ENCODE data around the gene NFIC.
A peak's percentile ranks its signal among the peaks of the same experiment; 100 is the strongest.

Gene NFIC

GRCh38 chr19:3471954-3472655 lies 105.7 kb downstream of the NFIC start:
- DNase-seq = peak; percentile 53

GRCh38 chr19:3474010-3474409 lies 107.6 kb downstream of the NFIC start:
- no peak for DNase-seq

- DNase-seq = no peak
Observed at GRCh38 chr19:3474614-3475013, 108.2 kb downstream of the NFIC start.

- no peak for DNase-seq
Observed at GRCh38 chr19:3475449-3475848, 109.1 kb downstream of the NFIC start.

GRCh38 chr19:3476830-3477229 lies 110.4 kb downstream of the NFIC start:
- no peak for DNase-seq

- no peak for DNase-seq
Observed at GRCh38 chr19:3477506-3477905, 111.1 kb downstream of the NFIC start.

GRCh38 chr19:3477951-3478350 lies 111.6 kb downstream of the NFIC start:
- DNase-seq = no peak

GRCh38 chr19:3478409-3479176 lies 112.2 kb downstream of the NFIC start:
- DNase-seq = no peak

GRCh38 chr19:3479177-3479833 lies 112.9 kb downstream of the NFIC start:
- DNase-seq = no peak

GRCh38 chr19:3479834-3480215 lies 113.4 kb downstream of the NFIC start:
- DNase-seq = no peak

- no peak for DNase-seq
Observed at GRCh38 chr19:3480383-3481091, 114.2 kb downstream of the NFIC start, which contains the start of gene SMIM24. TSS of gene SMIM24 (minus strand) at chr19:3480525. CDS start at chr19:3480463, 62 bp downstream.

- DNase-seq = no peak
Observed at GRCh38 chr19:3481241-3482090, 115.1 kb downstream of the NFIC start.

GRCh38 chr19:3482507-3483225 lies 116.3 kb downstream of the NFIC start:
- DNase-seq = no peak

- no peak for DNase-seq
Observed at GRCh38 chr19:3483226-3483628, 116.8 kb downstream of the NFIC start, which contains the start of gene SMIM44. TSS of gene SMIM44 (minus strand) at chr19:3483441. CDS start at chr19:3483403, 38 bp downstream.

GRCh38 chr19:3491396-3492119 lies 125.2 kb downstream of the NFIC start:
- no peak for DNase-seq

- no peak for DNase-seq
Observed at GRCh38 chr19:3492131-3492839, 125.9 kb downstream of the NFIC start.

- no peak for DNase-seq
Observed at GRCh38 chr19:3492919-3493318, 126.5 kb downstream of the NFIC start.

- DNase-seq = no peak
Observed at GRCh38 chr19:3493651-3494050, 127.3 kb downstream of the NFIC start.

GRCh38 chr19:3494051-3494450 lies 127.7 kb downstream of the NFIC start:
- no peak for DNase-seq

GRCh38 chr19:3494559-3494958 lies 128.2 kb downstream of the NFIC start:
- DNase-seq = no peak
